NCI-H146 treated with DMSO at 0.1 percent for 48 hours (cell line): Measurements from ENCODE around the gene TYR.
"Not testable (repeated sequence)": the region's sequence is repeated elsewhere in the genome, so short reads cannot be mapped to it uniquely, and the experiment has no call there.

ENCODE experiments used
- DNase-seq: peaks from one replicate; lab custom pipeline; 2025; ENCODE audit not compliant: unreplicated experiment; lab: John Stamatoyannopoulos, UW

The TYR gene

GRCh38 chr11:89342880-89343572 is 165.4 kb downstream of the TYR start:
- DNase-seq = not testable (repeated sequence)
